ENCODE data around the gene ZNF737. TPM values are rescaled to one million over a fixed set of nuclear protein-coding genes. Genes with fewer than 3 reads are reported as not detected.
"Not testable (repeated sequence)": the region's sequence is repeated elsewhere in the genome, so short reads cannot be mapped to it uniquely, and the experiment has no call there.

Gene ZNF737
- total RNA-seq (ENCODE audit: low replicate concordance), result 36.0 and 36.9 TPM in 2 replicates

DNA sequence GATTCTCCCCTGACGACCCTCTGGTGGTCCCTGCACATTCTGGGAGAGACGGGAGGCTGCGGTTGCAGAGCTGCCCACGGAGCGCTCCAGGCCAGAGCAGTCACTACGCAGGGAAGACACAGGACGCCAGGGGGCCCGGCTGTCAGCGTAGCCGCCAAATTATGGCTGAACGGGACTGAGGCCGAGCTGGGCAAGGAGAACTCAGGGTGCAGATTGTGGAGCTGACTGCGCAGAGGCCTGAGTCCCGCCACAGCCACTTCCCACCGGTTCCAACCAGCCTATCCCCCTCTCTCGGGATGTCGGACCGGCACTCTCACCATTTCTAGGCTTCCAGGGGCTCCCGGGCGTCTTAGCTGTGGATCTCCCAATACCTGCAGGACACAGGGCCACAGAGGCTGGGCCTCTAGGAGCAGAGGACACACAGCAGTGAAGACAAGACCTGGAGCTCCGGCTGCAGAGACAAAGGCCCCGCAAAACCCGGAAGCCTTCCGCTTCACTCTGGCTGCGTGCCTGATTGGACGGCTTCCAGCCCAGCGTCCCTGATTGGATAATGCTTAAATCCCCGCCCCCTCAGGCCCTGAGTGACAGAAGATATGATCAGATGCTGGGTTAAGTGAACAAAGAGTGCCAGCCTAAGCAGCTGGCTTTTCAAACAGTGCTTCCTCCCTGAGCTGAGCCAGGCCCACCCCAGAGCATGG lies at the start of gene ZNF737:
Gene ZNF737 (minus strand): TSS at position 461 of the 698 bp plus-strand sequence. CDS start 141 bp downstream, at position 320.
- Mint-ChIP-seq H3K27ac (peak within 1 kb of the TSS; percentile 99), H3K4me1 (no peaks in the 10 kb centered on the region), H3K36me3 (peaks cover 27% of the 10 kb centered on the region), H3K9me3 (peaks cover 66% of the 10 kb centered on the region), H3K27me3 (ENCODE audit: insufficient read depth, low read depth) (peaks cover 6% of the 10 kb centered on the region), H3K4me3 (peak within 1 kb of the TSS; percentile 98)
- Histone ChIP-seq H3K36me3 (peaks cover 4% of the 10 kb centered on the region), H3K27me3 (no peaks in the 10 kb centered on the region), H3K9ac (peak within 1 kb of the TSS; percentile 97), H3K9me3 (ENCODE audit: low read depth) (no peaks in the 10 kb centered on the region), H3K4me1 (peaks cover 2% of the 10 kb centered on the region), H3K79me2 (ENCODE audit: low read depth) (peaks cover 44% of the 10 kb centered on the region), H2AFZ (replicated peaks) (peak within 1 kb of the TSS; percentile 97), H3K27ac (peak within 1 kb of the TSS; percentile 99), H4K20me1 (ENCODE audit: low read depth) (no peaks in the 10 kb centered on the region), H3F3A (ENCODE audit: low read depth) (peaks cover 8% of the 10 kb centered on the region), H3K4me2 (peak within 1 kb of the TSS; percentile 95), H3K4me3 (peak within 1 kb of the TSS; percentile 93)
- peak; percentile 98 for DNase-seq (ENCODE audit: low spot score)
- TF ChIP-seq EZH2phosphoT487 (IDR thresholded peaks at IDR 0.05), result no peak
- peak; percentile 34 for TF ChIP-seq CTCF (IDR thresholded peaks at IDR 0.05)

DNA sequence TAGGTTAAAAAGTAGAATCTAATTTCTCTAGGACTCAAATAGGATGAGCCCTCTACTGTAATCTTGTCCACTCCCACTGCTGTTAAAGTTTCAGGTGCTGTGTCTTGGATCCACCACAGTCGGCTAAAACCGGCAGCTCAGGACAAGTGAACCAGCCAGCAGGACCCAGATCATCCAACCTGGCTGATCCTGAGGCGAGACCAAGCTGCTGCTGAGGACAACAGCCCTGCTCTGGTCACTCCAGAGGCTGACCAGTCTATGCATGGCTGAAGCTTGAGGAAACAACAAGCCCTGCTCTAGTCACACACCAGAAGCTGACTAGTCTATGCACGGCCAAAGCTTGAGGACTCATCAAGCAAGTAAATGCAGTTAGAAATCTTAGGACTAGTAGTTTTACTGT lies 49.4 kb upstream of the ZNF737 start:
- H3K9me3 Mint-ChIP-seq, result peaks cover 53% of the 10 kb centered on the region
- not testable (repeated sequence) for H3F3A ChIP-seq (ENCODE audit: low read depth); H3K4me1 Mint-ChIP-seq; H3K9me3 ChIP-seq (ENCODE audit: low read depth); H3K36me3 Mint-ChIP-seq; H3K36me3 ChIP-seq; H3K4me3 ChIP-seq; H2AFZ ChIP-seq (replicated peaks); H3K79me2 ChIP-seq (ENCODE audit: low read depth); H3K27me3 Mint-ChIP-seq (ENCODE audit: insufficient read depth, low read depth); DNase-seq (ENCODE audit: low spot score); H3K27me3 ChIP-seq; H3K27ac Mint-ChIP-seq; H3K4me1 ChIP-seq; H3K4me3 Mint-ChIP-seq; H4K20me1 ChIP-seq (ENCODE audit: low read depth); H3K4me2 ChIP-seq; H3K27ac ChIP-seq; H3K9ac ChIP-seq

- Mint-ChIP-seq H3K27me3 (ENCODE audit: insufficient read depth, low read depth) (no peaks in the 10 kb centered on the region), H3K4me1 (no peaks in the 10 kb centered on the region), H3K27ac (no peak overlapping the region), H3K9me3 (peaks cover 52% of the 10 kb centered on the region), H3K36me3 (no peaks in the 10 kb centered on the region), H3K4me3 (no peak overlapping the region)
- no peaks in the 10 kb centered on the region for H4K20me1 ChIP-seq (ENCODE audit: low read depth)
- no peaks in the 10 kb centered on the region for H3K27me3 ChIP-seq
- H3K36me3 ChIP-seq, result no peaks in the 10 kb centered on the region
- no peaks in the 10 kb centered on the region for H3K9me3 ChIP-seq (ENCODE audit: low read depth)
- no peaks in the 10 kb centered on the region for H3K79me2 ChIP-seq (ENCODE audit: low read depth)
- H3F3A ChIP-seq (ENCODE audit: low read depth), result no peaks in the 10 kb centered on the region
- TF ChIP-seq CTCF (IDR thresholded peaks at IDR 0.05) (no peak), EZH2phosphoT487 (IDR thresholded peaks at IDR 0.05) (no peak), EZH2 (IDR thresholded peaks at IDR 0.05) (no peak)
- no peak overlapping the region for H3K4me3 ChIP-seq
- no peak overlapping the region for H2AFZ ChIP-seq (replicated peaks)
- no peak for DNase-seq (ENCODE audit: low spot score)
- H3K4me1 ChIP-seq, result no peaks in the 10 kb centered on the region
- H3K4me2 ChIP-seq, result no peak overlapping the region
- H3K27ac ChIP-seq, result no peak overlapping the region
- no peak overlapping the region for H3K9ac ChIP-seq
These were observed 47.2 kb upstream of the ZNF737 start for GRCh38 chr19:20612711-20613316.

- H3K27ac ChIP-seq, result no peak overlapping the region
- H3K4me1 ChIP-seq, result no peaks in the 10 kb centered on the region
- no peak overlapping the region for H3K9ac ChIP-seq
- no peak overlapping the region for H3K4me2 ChIP-seq
- Mint-ChIP-seq H3K9me3 (peaks cover 46% of the 10 kb centered on the region), H3K36me3 (no peaks in the 10 kb centered on the region), H3K4me3 (no peak overlapping the region), H3K27ac (no peak overlapping the region), H3K4me1 (no peaks in the 10 kb centered on the region), H3K27me3 (ENCODE audit: insufficient read depth, low read depth) (no peaks in the 10 kb centered on the region)
- no peaks in the 10 kb centered on the region for H3K79me2 ChIP-seq (ENCODE audit: low read depth)
- H3K9me3 ChIP-seq (ENCODE audit: low read depth), result no peaks in the 10 kb centered on the region
- no peaks in the 10 kb centered on the region for H4K20me1 ChIP-seq (ENCODE audit: low read depth)
- H3K36me3 ChIP-seq, result no peaks in the 10 kb centered on the region
- H3K27me3 ChIP-seq, result no peaks in the 10 kb centered on the region
- H2AFZ ChIP-seq (replicated peaks), result no peak overlapping the region
- H3F3A ChIP-seq (ENCODE audit: low read depth), result no peaks in the 10 kb centered on the region
- TF ChIP-seq CTCF (IDR thresholded peaks at IDR 0.05) (no peak), EZH2 (IDR thresholded peaks at IDR 0.05) (no peak), EZH2phosphoT487 (IDR thresholded peaks at IDR 0.05) (no peak)
- DNase-seq (ENCODE audit: low spot score), result no peak
- H3K4me3 ChIP-seq, result no peak overlapping the region
These were observed 46.3 kb upstream of the ZNF737 start for GRCh38 chr19:20611866-20612265.
